WI38 (cell line): ENCODE data around the gene EPHB2.
"Not testable (repeated sequence)": the region's sequence is repeated elsewhere in the genome, so short reads cannot be mapped to it uniquely, and the experiment has no call there.

Experiments used
- H3K4me3 ChIP-seq: 2 replicates; pipeline ENCODE4 v1.5.1; 2011; ENCODE audit warnings: low read depth, mild to moderate bottlenecking, control low read depth, low read length
- TF ChIP-seq, protein P1 (sequence below): IDR thresholded peaks from 2 replicates; pipeline ENCODE4 v1.5.1; 2012; ENCODE audit warnings: low read depth, mild to moderate bottlenecking, control low read depth, low read length

The EPHB2 gene

DNA sequence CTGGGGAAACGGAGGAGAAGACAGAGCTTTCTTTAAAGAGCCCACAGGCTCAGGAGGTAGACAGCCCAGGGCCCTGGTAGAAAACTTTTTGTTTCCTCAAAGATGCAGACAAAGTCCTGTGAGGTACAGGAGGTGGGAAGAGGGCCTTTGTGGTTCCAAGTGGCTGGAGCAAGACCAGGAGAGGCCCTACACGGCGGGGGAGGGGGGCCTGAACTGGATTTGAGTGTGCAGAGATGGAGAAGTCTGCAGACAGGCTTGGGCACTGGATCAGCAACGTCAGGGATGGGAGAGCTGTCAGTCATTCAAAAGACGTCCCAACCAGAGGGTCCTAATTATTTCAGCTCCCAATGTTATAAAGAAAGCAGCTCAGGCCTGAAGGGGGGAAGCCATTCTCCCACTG lies 126.2 kb downstream of the EPHB2 start:
- TF ChIP-seq, protein P1, sequence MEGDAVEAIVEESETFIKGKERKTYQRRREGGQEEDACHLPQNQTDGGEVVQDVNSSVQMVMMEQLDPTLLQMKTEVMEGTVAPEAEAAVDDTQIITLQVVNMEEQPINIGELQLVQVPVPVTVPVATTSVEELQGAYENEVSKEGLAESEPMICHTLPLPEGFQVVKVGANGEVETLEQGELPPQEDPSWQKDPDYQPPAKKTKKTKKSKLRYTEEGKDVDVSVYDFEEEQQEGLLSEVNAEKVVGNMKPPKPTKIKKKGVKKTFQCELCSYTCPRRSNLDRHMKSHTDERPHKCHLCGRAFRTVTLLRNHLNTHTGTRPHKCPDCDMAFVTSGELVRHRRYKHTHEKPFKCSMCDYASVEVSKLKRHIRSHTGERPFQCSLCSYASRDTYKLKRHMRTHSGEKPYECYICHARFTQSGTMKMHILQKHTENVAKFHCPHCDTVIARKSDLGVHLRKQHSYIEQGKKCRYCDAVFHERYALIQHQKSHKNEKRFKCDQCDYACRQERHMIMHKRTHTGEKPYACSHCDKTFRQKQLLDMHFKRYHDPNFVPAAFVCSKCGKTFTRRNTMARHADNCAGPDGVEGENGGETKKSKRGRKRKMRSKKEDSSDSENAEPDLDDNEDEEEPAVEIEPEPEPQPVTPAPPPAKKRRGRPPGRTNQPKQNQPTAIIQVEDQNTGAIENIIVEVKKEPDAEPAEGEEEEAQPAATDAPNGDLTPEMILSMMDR = no peak
- H3K4me3 ChIP-seq = no peak overlapping the region

DNA sequence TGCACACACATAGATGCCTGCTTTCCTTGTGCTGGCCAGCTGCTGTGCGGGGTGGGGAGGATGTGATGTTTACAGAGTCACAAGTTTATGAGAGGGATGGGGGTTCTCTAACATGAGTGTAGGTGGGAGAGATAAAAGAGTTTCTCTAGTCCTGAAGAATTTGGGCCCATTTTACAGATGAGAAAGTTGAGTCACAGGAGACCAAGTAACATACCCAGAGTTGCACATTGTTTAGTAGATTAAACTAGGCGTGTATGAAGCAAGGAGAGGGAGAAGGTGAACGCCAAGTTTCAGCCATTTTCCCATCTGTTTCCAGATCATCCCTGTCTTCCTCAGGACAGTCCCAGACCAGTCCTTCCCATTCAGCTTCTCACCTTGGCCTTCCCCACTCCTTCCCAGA lies 126.7 kb downstream of the EPHB2 start:
- TF ChIP-seq, protein P1 = no peak
- no peak overlapping the region for H3K4me3 ChIP-seq

DNA sequence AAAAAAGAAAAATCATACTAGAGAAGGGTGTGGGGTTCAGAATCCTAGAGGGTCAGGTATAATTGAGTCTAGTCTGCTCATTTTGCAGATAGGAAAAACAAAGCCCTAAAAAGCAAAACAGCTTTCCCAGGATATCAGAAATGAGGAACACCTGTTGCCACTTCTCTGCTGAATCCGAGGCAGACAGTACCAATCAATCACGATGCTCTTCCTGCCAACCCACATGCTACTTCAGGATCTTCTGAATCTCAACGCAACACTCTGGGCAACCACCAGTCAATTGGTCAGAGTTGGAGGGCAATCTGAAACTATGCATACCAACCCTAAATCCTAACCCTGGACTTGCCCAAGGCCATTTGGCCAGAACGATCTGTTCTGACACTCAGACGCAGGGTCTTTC lies 128.3 kb downstream of the EPHB2 start:
- TF ChIP-seq, protein P1 = no peak
- no peak overlapping the region for H3K4me3 ChIP-seq

DNA sequence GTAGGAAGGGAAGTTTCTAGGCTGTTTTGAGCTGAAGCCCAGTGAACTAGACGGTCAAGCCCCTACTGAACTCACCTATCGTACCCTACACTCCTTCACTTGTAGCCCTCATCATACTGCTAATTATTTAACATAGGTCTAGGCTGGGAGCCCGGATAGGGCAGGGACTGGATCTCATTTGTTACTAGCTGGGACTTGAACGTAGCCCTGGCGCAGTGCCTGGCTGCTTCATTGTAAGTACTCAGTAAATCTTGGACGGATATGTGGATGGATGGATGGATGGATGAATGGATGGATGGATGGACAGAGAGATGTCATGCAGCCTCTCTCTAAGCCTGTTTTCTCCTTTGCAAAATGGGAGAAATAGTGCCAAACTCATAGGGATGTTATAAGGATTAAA lies 129.2 kb downstream of the EPHB2 start:
- TF ChIP-seq, protein P1 = no peak
- H3K4me3 ChIP-seq = no peak overlapping the region

DNA sequence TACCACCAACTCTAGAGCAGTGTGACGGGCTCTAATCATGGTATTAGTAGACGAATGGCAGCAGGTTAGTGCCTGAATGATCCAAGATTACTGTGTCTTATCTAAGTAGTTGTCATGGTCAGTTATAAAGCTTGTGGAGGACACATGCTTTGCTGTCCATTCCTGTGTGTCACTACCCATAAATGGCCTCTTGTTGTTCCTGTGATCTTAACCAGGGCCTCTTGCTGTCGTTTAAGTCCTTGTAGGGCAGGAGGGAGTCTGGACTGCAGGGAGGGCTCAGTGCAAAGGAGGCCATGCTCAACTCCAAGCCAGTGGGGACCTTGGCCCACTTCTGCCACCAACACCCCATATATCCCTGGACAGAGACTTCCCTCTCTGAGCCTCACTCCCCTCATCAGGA lies 130.5 kb downstream of the EPHB2 start:
- no peak overlapping the region for H3K4me3 ChIP-seq
- TF ChIP-seq, protein P1 = no peak

DNA sequence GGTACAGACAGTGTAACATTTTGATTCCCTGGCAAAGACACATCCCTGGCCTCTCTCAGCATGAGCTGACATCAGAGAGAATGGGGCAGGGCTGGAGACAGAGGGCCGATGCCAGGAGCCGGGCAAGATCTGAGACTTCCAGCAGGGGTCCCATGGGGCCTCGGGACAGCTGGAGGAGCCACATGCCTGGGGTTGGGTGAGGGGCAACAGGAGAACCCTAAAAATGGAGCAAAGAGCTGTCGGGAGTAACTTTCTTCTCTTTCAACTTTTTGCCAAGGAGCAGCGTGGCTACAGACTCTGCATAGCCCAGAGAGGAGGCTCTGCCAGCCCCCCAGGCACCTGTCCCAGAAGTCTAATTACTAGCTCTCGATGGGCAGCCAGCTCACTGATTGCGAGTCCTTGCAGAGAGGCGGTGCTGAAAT lies 131.2 kb downstream of the EPHB2 start:
- no peak overlapping the region for H3K4me3 ChIP-seq
- TF ChIP-seq, protein P1 = no peak

DNA sequence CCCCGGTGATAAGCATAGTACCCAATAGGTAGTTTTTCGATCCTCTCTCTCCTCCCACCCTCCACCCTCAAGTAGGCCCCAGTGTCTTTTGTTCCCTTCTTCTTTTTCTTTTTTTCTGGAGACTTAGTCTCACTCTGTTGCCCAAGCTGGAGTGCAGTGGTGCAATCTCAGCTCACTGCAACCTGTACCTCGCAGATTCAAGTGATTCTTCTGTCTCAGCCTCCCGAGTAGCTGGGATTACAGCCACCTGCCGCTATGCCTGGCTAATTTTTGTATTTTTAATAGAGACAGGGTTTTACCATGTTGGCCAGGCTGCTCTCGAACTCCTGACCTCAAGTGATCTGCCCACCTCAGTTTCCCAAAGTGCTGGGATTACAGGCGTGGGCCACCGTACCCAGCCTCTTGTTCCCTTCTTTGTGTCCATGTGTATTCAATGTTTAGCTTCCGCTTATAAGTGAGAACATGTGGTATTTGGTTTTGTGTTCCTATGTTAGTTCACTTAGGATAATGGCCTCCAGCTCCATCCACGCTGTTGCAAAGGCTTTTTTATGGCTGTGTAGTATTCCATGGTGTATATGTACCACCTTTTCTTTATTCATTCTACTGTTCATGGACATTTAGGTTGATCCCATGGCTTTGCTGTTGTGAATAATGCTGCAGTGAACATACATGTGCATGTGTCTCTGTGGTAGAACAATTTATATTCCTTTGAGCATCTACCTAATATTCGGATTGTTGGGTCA lies 133.0 kb downstream of the EPHB2 start:
- H3K4me3 ChIP-seq = not testable (repeated sequence)

DNA sequence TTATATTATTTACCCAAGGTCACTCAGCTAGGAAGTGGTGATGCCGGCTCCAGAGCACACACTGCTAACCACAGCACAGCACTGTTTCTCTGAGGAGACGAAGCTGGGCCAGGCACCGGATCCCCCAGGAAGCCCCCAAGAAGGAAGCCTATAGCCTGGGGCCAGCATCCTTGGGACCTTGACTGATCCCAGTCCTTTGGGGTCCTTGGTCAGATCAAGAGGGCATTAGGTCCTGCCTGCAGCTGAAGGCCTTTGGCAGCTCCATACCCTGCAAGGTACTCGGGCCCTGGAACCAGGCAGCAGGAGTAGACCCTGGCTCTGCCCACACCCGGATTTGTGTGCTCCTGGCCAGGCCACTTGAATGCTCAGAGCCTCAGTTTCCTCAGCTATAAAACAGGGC lies 134.0 kb downstream of the EPHB2 start:
- H3K4me3 ChIP-seq = no peak overlapping the region
- TF ChIP-seq, protein P1 = no peak
